Measurements from ENCODE around the gene SESTD1.

Gene SESTD1

GRCh38 chr2:179174240-179174639 lies 90.4 kb downstream of the SESTD1 start:
- H3K27me3 ChIP-seq (ENCODE audit: insufficient read depth, poor library complexity, severe bottlenecking) = no peaks in the 10 kb centered on the region
- no peak overlapping the region for H3K27ac ChIP-seq (replicated peaks)
- DNase-seq (ENCODE audit: low read depth in 1 of 2, low spot score in 1 of 2) = no peak
- H3K4me3 ChIP-seq (replicated peaks; ENCODE audit: insufficient read depth, low read length) = no peak overlapping the region
- TF ChIP-seq CTCF (IDR thresholded peaks at IDR 0.05; ENCODE audit: insufficient read depth, low read length) = no peak

DNA sequence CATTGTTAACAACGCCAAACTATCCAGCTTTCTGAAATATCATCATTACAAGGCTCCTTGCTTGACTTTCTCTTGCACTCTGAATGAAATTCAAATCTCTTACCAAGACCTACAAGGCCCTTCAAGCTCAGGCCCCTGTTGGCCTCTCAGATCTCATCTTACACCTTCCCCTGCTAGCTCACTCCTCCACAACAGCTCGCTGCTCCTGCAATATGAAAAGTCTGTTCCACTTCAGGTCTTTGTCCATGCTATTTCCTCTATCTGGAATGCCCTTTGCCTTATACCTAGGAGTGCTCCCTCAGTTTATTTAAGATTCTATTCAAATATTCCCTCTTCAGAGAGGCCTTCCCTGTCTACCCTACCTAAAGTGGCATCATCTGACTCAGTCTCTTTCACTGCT lies 91.7 kb downstream of the SESTD1 start:
- TF ChIP-seq SPI1 (IDR thresholded peaks at IDR 0.05; ENCODE audit: borderline replicate concordance, low read depth) = no peak
- TF ChIP-seq POLR2AphosphoS5 (IDR thresholded peaks at IDR 0.05; ENCODE audit: low read depth) = no peak
- TF ChIP-seq GABPA (IDR thresholded peaks at IDR 0.05; ENCODE audit: low read depth) = no peak
- TF ChIP-seq REST (IDR thresholded peaks at IDR 0.05; ENCODE audit: insufficient replicate concordance, low read depth) = no peak
- TF ChIP-seq CTCF (IDR thresholded peaks at IDR 0.05; ENCODE audit: insufficient read depth, low read length) = no peak
- no peaks in the 10 kb centered on the region for H3K27me3 ChIP-seq (ENCODE audit: insufficient read depth, poor library complexity, severe bottlenecking)
- H3K4me3 ChIP-seq (replicated peaks; ENCODE audit: insufficient read depth, low read length) = no peak overlapping the region
- DNase-seq (ENCODE audit: low read depth in 1 of 2, low spot score in 1 of 2) = no peak
- no peak overlapping the region for H3K27ac ChIP-seq (replicated peaks)

GRCh38 chr2:179171371-179171770 lies 93.3 kb downstream of the SESTD1 start:
- H3K27ac ChIP-seq (replicated peaks) = no peak overlapping the region
- H3K27me3 ChIP-seq (ENCODE audit: insufficient read depth, poor library complexity, severe bottlenecking) = no peaks in the 10 kb centered on the region
- TF ChIP-seq SPI1 (IDR thresholded peaks at IDR 0.05; ENCODE audit: borderline replicate concordance, low read depth) (no peak), REST (IDR thresholded peaks at IDR 0.05; ENCODE audit: insufficient replicate concordance, low read depth) (no peak), GABPA (IDR thresholded peaks at IDR 0.05; ENCODE audit: low read depth) (no peak)
- H3K4me3 ChIP-seq (replicated peaks; ENCODE audit: insufficient read depth, low read length) = no peak overlapping the region
- no peak for DNase-seq (ENCODE audit: low read depth in 1 of 2, low spot score in 1 of 2)

DNA sequence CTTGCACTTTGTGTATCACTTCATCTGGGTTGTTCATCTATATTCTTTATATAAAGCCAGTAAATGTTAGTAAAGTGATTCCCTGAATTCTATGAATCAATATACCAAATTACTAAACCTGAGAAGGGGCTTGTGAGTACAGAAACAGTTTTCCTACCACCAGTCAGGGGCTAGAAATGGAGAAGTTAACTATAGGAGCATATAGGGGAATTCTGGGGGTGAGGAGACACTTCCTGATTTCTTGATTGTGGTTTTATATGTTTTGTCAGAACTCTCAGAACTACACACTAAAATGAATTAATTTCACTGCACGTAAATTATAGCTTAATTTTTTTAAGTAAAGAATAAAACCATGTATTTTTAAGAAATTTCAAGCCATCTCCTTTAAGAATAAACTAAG lies 93.7 kb downstream of the SESTD1 start:
- H3K27me3 ChIP-seq (ENCODE audit: insufficient read depth, poor library complexity, severe bottlenecking) = no peaks in the 10 kb centered on the region
- TF ChIP-seq SPI1 (IDR thresholded peaks at IDR 0.05; ENCODE audit: borderline replicate concordance, low read depth) (peak; percentile 62; the same call in 1 of the 2 replicates), GABPA (IDR thresholded peaks at IDR 0.05; ENCODE audit: low read depth) (no peak), REST (IDR thresholded peaks at IDR 0.05; ENCODE audit: insufficient replicate concordance, low read depth) (no peak), POLR2AphosphoS5 (IDR thresholded peaks at IDR 0.05; ENCODE audit: low read depth) (no peak), CTCF (IDR thresholded peaks at IDR 0.05; ENCODE audit: insufficient read depth, low read length) (no peak)
- DNase-seq (ENCODE audit: low read depth in 1 of 2, low spot score in 1 of 2) = no peak
- no peak overlapping the region for H3K27ac ChIP-seq (replicated peaks)
- no peak overlapping the region for H3K4me3 ChIP-seq (replicated peaks; ENCODE audit: insufficient read depth, low read length)

All from HL-60 (cell line).